SK-N-SH (cell line): ENCODE data around the gene ECEL1.

Experiments used
- CTCF ChIP-seq: fragments of 200-600 bp; sonication (generic); IDR thresholded peaks from 2 replicates; pipeline ENCODE4 v1.6.1; 2017; ENCODE audit warnings: antibody characterized with exemption, mild to moderate bottlenecking, moderate library complexity
- EP300 ChIP-seq, 2 experiments: IDR thresholded peaks; 2 replicates each; pipeline versions ENCODE4 v1.4.0 to v1.6.1; 2012; ENCODE audit warnings: borderline replicate concordance in 1 of 2, low read depth in 1 of 2, low read length in 1 of 2
- EZH2phosphoT487 ChIP-seq: fragments of 200-600 bp; sonication (generic); IDR thresholded peaks from 2 replicates; pipeline ENCODE4 v1.6.1; 2017; ENCODE audit warnings: low read depth, mixed run types, mild to moderate bottlenecking, antibody characterized with exemption, moderate library complexity, borderline replicate concordance
- NRF1 ChIP-seq: IDR thresholded peaks from 2 replicates; pipeline ENCODE4 v1.6.1; 2012; ENCODE audit warnings: low read depth, mild to moderate bottlenecking, low read length
- POLR2AphosphoS5 ChIP-seq: IDR thresholded peaks from 2 replicates; pipeline ENCODE4 v1.6.1; 2012; ENCODE audit warnings: low read depth, low read length
- RAD21 ChIP-seq: IDR thresholded peaks from 2 replicates; pipeline ENCODE4 v1.6.1; 2012; ENCODE audit warnings: mild to moderate bottlenecking, low read length
- SIN3A ChIP-seq: IDR thresholded peaks from 2 replicates; pipeline ENCODE4 v1.6.1; 2012; ENCODE audit warnings: low read depth, mild to moderate bottlenecking, low read length, moderate library complexity, borderline replicate concordance
- SMC3 ChIP-seq: IDR thresholded peaks from 2 replicates; pipeline ENCODE4 v1.6.1; 2012; ENCODE audit warnings: low read depth, low read length, improper control_type of control experiment
- TAF1 ChIP-seq: IDR thresholded peaks from 2 replicates; pipeline ENCODE4 v1.6.1; 2012; ENCODE audit warnings: low read depth, mild to moderate bottlenecking, low read length, moderate library complexity, borderline replicate concordance
- TCF12 ChIP-seq: IDR thresholded peaks from 2 replicates; pipeline ENCODE4 v1.4.0; 2012
- TEAD4 ChIP-seq: IDR thresholded peaks from 2 replicates; pipeline ENCODE4 v1.4.0; 2012; ENCODE audit warnings: mild to moderate bottlenecking, borderline replicate concordance; ENCODE audit not compliant: insufficient read depth

GRCh38 chr2:232497348-232497747 lies 9.7 kb upstream of the ECEL1 start:
- TF ChIP-seq EZH2phosphoT487 (no peak), CTCF (no peak), NRF1 (no peak), TAF1 (no peak), EP300 (IDR thresholded peaks at IDR 0.05; ENCODE audit: borderline replicate concordance in 1 of 2, low read depth in 1 of 2, low read length in 1 of 2) (no peak), SMC3 (no peak), SIN3A (no peak), TEAD4 (no peak), RAD21 (no peak), TCF12 (no peak), POLR2AphosphoS5 (no peak)
